ENCODE results near the gene ITGA8. TPM values are rescaled to one million over a fixed set of nuclear protein-coding genes. Genes with fewer than 3 reads are reported as not detected.

Gene ITGA8
- total RNA-seq, 3 donors from 2014 or later (not counting 1 experiment from before 2014, with no cell fraction given) = not detected

DNA sequence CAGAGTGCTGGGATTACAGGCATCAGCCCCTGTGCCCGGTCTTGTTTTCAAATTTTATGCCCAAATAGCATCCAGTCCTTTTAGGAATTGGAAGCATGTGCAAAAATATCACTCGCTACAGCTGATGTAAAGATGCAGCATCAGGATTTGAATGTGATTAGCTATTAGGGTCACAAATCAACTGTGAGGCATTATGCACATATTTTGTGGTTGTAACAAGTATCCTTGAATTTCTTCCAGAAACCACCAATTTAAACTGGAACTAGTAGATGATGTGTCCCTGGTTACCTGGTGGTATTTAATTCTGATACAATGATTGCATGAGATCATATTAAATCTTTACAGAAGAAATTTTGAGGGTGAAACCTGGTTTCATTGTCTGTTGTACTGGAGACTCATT, 41.0 kb upstream of the ITGA8 start:
- Histone ChIP-seq H3K4me1 (ENCODE audit: control insufficient read depth, insufficient read depth, low read length) (no peaks in the 10 kb centered on the region), H3K4me3 (ENCODE audit: low read length) (no peak overlapping the region), H3K9me3 (ENCODE audit: control insufficient read depth, insufficient read depth, low read length) (no peaks in the 10 kb centered on the region), H3K27ac (ENCODE audit: low read length) (no peak overlapping the region), H3K27me3 (ENCODE audit: control insufficient read depth, insufficient read depth, low read length) (no peaks in the 10 kb centered on the region), H3K36me3 (ENCODE audit: control insufficient read depth, insufficient read depth, low read length) (no peaks in the 10 kb centered on the region)
- H3K27me3 Mint-ChIP-seq (ENCODE audit: low read depth in 2 of 2) = peaks cover 0 to 13% of the 10 kb centered on the region in 2 donors
- intact Hi-C loops (cut with micrococcal nuclease) = no loop called here
- H3K4me3 Mint-ChIP-seq = no peak overlapping the region
- H3K36me3 Mint-ChIP-seq = no peaks in the 10 kb centered on the region
- H3K4me1 Mint-ChIP-seq = no peaks in the 10 kb centered on the region
- peaks cover 2 to 6% of the 10 kb centered on the region in 2 donors for H3K9me3 Mint-ChIP-seq
- H3K27ac Mint-ChIP-seq = no peak overlapping the region
- WGBS (ENCODE audit: insufficient coverage) = 90% methylated on average over 2 of the region's 2 CpGs
- DNase-seq = no peak
- TF ChIP-seq, protein P1, sequence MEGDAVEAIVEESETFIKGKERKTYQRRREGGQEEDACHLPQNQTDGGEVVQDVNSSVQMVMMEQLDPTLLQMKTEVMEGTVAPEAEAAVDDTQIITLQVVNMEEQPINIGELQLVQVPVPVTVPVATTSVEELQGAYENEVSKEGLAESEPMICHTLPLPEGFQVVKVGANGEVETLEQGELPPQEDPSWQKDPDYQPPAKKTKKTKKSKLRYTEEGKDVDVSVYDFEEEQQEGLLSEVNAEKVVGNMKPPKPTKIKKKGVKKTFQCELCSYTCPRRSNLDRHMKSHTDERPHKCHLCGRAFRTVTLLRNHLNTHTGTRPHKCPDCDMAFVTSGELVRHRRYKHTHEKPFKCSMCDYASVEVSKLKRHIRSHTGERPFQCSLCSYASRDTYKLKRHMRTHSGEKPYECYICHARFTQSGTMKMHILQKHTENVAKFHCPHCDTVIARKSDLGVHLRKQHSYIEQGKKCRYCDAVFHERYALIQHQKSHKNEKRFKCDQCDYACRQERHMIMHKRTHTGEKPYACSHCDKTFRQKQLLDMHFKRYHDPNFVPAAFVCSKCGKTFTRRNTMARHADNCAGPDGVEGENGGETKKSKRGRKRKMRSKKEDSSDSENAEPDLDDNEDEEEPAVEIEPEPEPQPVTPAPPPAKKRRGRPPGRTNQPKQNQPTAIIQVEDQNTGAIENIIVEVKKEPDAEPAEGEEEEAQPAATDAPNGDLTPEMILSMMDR (IDR thresholded peaks at IDR 0.05) = no peak
- ATAC-seq = no peak

DNA sequence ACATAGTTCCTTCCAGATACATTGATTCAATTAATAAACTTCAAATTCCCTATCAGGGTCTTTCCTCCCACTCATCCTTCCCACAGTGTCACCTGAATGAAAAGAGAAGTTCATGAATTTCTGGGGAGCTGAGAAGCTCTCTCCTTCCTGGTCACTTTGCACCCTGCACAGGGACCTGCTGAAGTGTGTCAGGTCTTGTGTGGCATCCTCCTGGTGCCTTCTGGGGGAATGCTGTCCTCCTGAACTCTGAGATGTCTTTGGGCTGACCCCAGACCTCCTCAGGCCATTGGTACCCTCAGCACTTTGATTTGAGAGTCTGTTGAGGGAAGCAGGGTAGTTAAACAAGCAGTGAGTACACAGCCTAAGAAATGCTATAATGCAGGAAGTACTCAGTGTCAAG, 39.5 kb upstream of the ITGA8 start:
- no peaks in the 10 kb centered on the region for H3K4me1 Mint-ChIP-seq
- no peaks in the 10 kb centered on the region for H3K36me3 Mint-ChIP-seq

DNA sequence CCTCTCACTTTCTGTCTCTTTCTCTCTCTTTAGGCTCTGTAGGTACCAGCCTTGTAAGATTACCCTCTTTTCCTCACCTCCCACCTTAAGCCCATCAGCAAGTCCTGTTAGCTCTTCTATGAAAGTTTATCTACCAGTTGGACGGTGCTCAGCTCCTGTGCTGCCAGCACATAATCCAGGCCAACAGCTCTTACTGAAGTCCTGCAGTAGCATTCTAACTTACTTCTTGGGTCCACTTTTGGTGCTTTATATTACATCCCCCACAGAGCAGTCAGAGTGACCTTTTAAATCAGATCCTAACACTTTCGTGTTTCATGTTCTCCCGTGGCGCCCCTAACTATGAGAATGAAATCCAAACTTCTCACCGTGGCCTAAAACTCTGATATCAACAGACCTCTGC, 38.9 kb upstream of the ITGA8 start:
- no peak for ATAC-seq
- Mint-ChIP-seq H3K27ac (no peak overlapping the region), H3K9me3 (peaks cover 0 to 3% of the 10 kb centered on the region in 2 donors), H3K27me3 (ENCODE audit: low read depth in 2 of 2) (peaks cover 0 to 16% of the 10 kb centered on the region in 2 donors), H3K36me3 (no peaks in the 10 kb centered on the region), H3K4me1 (no peaks in the 10 kb centered on the region), H3K4me3 (no peak overlapping the region)
- TF ChIP-seq, protein P1 (IDR thresholded peaks at IDR 0.05) = no peak
- Histone ChIP-seq H3K4me1 (ENCODE audit: control insufficient read depth, insufficient read depth, low read length) (no peaks in the 10 kb centered on the region), H3K4me3 (ENCODE audit: low read length) (no peak overlapping the region), H3K9me3 (ENCODE audit: control insufficient read depth, insufficient read depth, low read length) (no peaks in the 10 kb centered on the region), H3K27me3 (ENCODE audit: control insufficient read depth, insufficient read depth, low read length) (no peaks in the 10 kb centered on the region), H3K36me3 (ENCODE audit: control insufficient read depth, insufficient read depth, low read length) (no peaks in the 10 kb centered on the region), H3K27ac (ENCODE audit: low read length) (no peak overlapping the region)
- 90% methylated on average over 5 of the region's 5 CpGs for WGBS (ENCODE audit: insufficient coverage)
- intact Hi-C loops (cut with micrococcal nuclease) = no loop called here
- no peak for DNase-seq

More for the DNA sequence above, 39.5 kb upstream of the ITGA8 start:
- no peak overlapping the region for H3K27ac ChIP-seq (ENCODE audit: low read length)
- no peaks in the 10 kb centered on the region for H3K4me1 ChIP-seq (ENCODE audit: control insufficient read depth, insufficient read depth, low read length)
- DNase-seq (no peak), ATAC-seq (no peak)
- H3K4me3 ChIP-seq (ENCODE audit: low read length) = no peak overlapping the region
- no peaks in the 10 kb centered on the region for H3K27me3 ChIP-seq (ENCODE audit: control insufficient read depth, insufficient read depth, low read length)
- H3K27ac Mint-ChIP-seq = no peak overlapping the region
- intact Hi-C loops (cut with micrococcal nuclease) = no loop called here
- TF ChIP-seq, protein P1 (IDR thresholded peaks at IDR 0.05) = no peak
- H3K27me3 Mint-ChIP-seq (ENCODE audit: low read depth in 2 of 2) = peaks cover 0 to 15% of the 10 kb centered on the region in 2 donors
- no peaks in the 10 kb centered on the region for H3K36me3 ChIP-seq (ENCODE audit: control insufficient read depth, insufficient read depth, low read length)
- no peaks in the 10 kb centered on the region for H3K9me3 ChIP-seq (ENCODE audit: control insufficient read depth, insufficient read depth, low read length)
- no peak overlapping the region for H3K4me3 Mint-ChIP-seq
- peaks cover 0 to 3% of the 10 kb centered on the region in 2 donors for H3K9me3 Mint-ChIP-seq

DNA sequence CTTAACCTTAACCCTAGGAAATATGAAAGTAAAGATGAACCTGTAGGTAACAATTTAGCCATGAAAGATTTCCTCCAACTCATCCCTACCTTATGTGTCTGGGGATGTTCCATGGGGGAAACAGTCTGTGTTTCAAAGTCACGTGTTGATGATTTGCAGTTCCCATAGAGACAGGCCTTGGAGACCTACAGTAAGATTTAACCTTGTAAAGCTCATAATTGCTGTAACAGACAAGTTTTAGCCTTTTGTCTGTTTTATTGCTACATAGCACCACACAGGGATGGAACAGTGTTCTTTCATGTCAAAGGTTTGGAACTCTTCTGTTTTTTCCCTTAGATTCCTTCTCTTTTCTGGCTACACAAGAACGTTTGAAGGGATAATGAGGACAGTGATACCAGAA, 35.2 kb upstream of the ITGA8 start:
- no peak overlapping the region for H3K27ac Mint-ChIP-seq
- Histone ChIP-seq H3K9me3 (ENCODE audit: control insufficient read depth, insufficient read depth, low read length) (no peaks in the 10 kb centered on the region), H3K27me3 (ENCODE audit: control insufficient read depth, insufficient read depth, low read length) (no peaks in the 10 kb centered on the region), H3K4me1 (ENCODE audit: control insufficient read depth, insufficient read depth, low read length) (no peaks in the 10 kb centered on the region), H3K27ac (ENCODE audit: low read length) (no peak overlapping the region), H3K4me3 (ENCODE audit: low read length) (no peak overlapping the region), H3K36me3 (ENCODE audit: control insufficient read depth, insufficient read depth, low read length) (no peaks in the 10 kb centered on the region)
- 48% methylated on average over 2 of the region's 2 CpGs for WGBS (ENCODE audit: insufficient coverage)
- intact Hi-C loops (cut with micrococcal nuclease) = no loop called here
- no peak for ATAC-seq
- no peaks in the 10 kb centered on the region for H3K9me3 Mint-ChIP-seq
- TF ChIP-seq, protein P1 (IDR thresholded peaks at IDR 0.05) = no peak
- H3K27me3 Mint-ChIP-seq (ENCODE audit: low read depth in 2 of 2) = peaks cover 7 to 13% of the 10 kb centered on the region in 2 donors
- no peaks in the 10 kb centered on the region for H3K36me3 Mint-ChIP-seq
- no peak overlapping the region for H3K4me3 Mint-ChIP-seq
- no peaks in the 10 kb centered on the region for H3K4me1 Mint-ChIP-seq
- no peak for DNase-seq
